NCI-H446 treated with DMSO at 0.1 percent for 48 hours (cell line): ENCODE data around the gene RCBTB1.
"Not testable (repeated sequence)": the region's sequence is repeated elsewhere in the genome, so short reads cannot be mapped to it uniquely, and the experiment has no call there.

Source experiments
- DNase-seq: peaks from one replicate; lab custom pipeline; 2025; lab: John Stamatoyannopoulos, UW

The RCBTB1 gene

GRCh38 chr13:49516467-49516866, 68.9 kb downstream of the RCBTB1 start:
- no peak for DNase-seq

DNA sequence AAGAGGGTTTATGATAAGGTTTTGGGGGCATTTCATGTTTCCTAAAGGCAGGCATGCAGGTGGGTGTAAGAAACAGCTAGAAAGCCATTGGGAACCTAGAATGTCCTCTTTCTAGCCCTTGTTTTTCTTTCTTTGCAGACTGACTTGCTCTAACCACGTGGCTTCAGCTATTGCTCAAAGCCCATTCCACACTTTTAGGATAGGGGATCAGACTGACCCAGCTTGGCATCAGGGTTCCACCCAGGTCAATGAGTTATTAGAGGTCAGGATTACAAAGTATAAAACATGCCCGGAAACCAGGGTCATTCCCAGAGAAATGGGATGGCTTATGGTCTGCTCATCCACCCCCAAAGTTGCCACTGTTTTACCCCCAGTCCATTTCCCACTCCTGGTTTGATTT, 72.8 kb downstream of the RCBTB1 start:
- DNase-seq = no peak

DNA sequence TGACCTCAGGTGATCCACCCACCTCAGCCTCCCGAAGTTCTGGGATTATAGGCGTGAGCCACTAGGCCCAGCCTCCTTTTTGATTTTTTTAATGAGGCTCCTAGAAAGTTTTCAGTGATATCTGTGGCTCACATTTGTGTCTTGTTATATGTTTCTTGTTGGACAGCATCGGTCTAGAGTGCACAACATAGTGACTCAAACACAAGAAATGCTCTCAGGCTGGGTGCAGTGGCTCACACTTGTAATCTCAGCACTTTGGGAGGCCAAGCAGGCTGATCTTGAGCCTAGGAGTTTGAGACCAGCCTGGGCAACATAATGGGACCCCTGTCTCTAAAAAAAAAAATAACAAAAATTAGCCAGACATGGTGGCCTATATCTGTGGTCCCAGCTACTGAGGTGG, 81.4 kb downstream of the RCBTB1 start:
- no peak for DNase-seq

DNA sequence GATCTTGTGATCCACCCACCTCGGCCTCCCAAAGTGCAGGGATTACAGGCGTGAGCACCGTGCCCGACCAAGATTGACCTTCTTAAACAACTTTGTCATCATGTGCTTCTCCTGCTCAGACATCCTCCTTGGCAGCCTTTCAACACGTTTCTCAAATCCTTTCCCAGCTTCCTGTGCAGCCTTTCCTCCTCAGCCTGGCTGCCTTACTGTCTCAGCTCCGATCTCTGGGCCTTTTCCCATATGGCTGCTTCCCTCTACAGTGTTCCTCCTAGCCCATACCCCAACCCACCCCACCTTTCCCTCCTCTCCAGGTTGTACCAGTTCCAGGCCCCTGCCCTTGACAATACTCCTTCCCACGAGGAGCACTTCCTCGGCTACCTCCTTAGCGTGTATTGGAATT, 82.4 kb downstream of the RCBTB1 start:
- DNase-seq = no peak

DNA sequence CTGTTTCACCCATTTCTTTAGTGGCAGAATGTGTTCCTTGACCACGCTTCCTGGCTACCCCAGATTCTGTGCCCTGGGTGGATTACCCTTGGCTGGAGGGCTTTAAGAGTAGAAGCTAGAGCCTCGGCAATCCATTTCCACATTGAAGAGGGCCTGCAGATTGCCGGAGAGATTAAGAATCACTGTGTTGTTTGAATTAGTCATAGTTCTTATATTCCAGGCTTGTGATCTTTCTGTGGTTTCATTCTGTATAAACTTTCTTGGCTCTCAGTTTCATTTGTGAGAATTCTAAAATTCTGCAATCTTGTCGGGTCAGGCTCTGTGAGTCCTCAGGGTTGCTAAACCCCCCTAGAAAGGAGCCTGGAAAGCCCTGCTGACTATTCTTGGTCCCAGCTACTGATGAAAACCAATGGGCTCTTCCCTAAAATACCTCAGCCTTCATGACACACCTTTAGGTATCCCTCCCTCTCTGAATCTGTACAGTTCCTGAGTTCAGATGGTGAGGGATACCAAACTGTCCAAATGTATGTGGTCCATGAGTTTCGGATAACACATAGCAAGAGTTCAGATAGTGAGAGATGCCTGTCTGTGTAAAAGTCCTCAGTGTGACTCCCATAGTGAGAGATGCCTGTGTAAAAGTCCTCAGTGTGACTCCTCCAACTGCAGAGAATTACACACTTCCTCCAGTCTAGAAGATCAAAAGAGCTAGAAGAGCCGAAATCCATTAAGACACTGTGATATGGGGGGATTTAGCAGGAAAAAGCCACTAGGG, 85.3 kb downstream of the RCBTB1 start:
- no peak for DNase-seq

DNA sequence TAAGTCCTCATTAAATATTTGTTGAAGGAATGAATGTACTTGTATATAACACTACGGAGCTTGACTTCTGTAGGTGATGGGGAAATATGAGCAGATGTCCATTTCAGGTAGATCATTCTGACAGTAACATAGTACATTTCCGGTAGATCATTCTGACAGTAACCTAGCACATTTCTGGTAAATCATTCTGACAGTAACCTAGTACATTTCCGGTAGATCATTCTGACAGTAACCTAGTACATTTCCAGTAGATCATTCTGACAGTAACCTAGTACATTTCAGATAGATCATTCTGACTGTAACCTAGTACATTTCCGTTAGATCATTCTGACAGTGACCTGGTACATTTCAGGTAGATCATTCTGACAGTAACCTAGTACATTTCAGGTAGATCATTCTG, 87.2 kb downstream of the RCBTB1 start:
- no peak for DNase-seq

- no peak for DNase-seq
Measured at GRCh38 chr13:49497272-49497671, 88.1 kb downstream of the RCBTB1 start.

GRCh38 chr13:49496837-49497236, 88.5 kb downstream of the RCBTB1 start:
- DNase-seq = not testable (repeated sequence)

DNA sequence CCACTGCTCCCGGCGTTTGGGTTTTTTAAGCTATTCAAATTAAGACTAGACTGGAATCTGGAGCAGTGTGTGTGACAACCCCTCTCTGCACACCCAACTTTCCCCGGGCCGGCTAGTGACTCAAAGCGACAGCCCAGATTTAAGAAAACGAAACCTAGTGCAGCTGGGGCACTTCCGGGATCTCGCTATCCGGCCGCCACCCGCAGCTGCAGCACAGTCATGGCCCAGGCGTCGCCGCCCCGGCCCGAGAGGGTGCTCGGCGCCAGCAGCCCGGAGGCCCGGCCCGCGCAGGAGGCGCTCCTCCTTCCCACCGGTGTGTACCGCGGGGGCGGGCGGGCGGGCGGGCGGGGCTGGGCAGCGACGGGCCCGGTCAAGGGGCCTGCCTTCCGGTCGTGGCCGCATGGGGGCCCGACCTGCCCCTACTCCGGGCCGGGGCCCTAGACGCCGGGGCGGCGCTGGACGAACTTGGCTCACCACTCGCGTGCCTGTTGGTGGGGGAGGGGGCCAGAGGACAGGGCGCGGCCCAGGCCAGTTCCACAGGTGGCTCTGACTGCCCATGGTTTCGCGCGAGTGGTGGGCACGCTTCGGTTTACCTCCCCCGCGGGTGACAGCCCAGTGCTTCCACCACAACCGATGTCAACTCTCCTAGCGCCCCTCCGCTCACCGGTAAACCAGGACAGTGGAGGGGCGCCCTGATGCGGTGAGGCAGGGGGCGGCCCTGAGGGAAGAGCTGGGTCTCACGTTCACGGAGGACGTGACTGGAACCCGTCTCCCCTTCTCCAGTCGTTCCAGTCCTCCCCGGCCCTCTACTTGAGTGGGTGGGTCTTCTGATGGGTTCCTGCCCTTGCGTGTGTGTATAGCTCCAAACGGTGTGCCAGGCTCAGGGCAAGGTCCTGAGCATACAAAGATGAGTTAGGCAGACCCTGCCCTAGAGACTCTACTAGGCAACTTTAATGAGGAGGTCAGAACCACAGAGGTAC, 89.3 kb downstream of the RCBTB1 start, which contains the start of gene PHF11:
PHF11 (plus strand) TSS at position 171 of the 980 bp plus-strand sequence; CDS start at position 220, 49 bp downstream.
- no peak for DNase-seq

GRCh38 chr13:49494645-49495044, 90.7 kb downstream of the RCBTB1 start:
- DNase-seq = no peak

DNA sequence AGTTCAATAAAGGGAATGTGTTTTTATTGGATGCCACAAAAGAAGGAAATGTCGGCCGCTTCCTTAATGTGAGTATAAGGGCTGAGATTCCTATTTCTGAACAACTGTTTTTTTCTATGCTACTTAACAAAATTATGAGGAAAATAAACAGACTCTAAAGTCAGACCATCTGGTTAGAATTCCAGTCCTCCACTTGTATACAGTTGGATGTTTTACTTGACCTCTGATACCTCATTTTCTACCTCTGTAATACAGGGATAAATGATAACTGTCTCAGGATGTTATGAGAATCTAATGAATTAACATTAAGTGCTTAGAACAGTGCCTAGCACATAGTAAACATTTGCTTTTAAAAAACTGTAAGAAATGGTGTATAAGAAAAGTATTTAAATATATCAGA, 96.8 kb downstream of the RCBTB1 start:
- no peak for DNase-seq
